Naive thymus-derived CD8-positive, alpha-beta T cell (primary cell): Measurements from ENCODE around the gene RAC3. TPM values are rescaled to one million over a fixed set of nuclear protein-coding genes. Genes with fewer than 3 reads are reported as not detected.
A peak's percentile ranks its signal among the peaks of the same experiment; 100 is the strongest.

Experiments
- ATAC-seq, 2 donors: fragments of 150-1000 bp; cut with Tn5 transposase in 1 of 2; sonication (Bioruptor Pico), chemical (Tn5 transposase) in 1 of 2; 1 replicate in 1 of 2; 2 replicates in 1 of 2; pipeline ENCODE4 v1.10.0; 2021; ENCODE audit warnings: mild to moderate bottlenecking in 2 of 2, moderate library complexity in 2 of 2
- POLR2A ChIA-PET: fragments of 350-600 bp; sonication (Branson Sonifier 250); formaldehyde crosslinking; loops from one replicate; lab custom pipeline; 2021; ENCODE audit warnings: antibody characterized with exemption; lab: Charles Lee
- DNase-seq, 10 donors: peaks; one replicate each; pipeline versions ENCODE4 v3.0.0 to v3.0.0-alpha.2; 2020 to 2022
- H3K27ac Mint-ChIP-seq, 10 donors: one replicate each; pipeline ENCODE4 v1.8.0; 2020 to 2022; ENCODE audit warnings: mild to moderate bottlenecking in 10 of 10, mixed read lengths in 10 of 10, moderate library complexity in 4 of 10, inconsistent platforms in 1 of 10
- H3K27me3 Mint-ChIP-seq, 5 donors: one replicate each; pipeline ENCODE4 v1.8.0; 2021 to 2022; ENCODE audit warnings: mixed read lengths in 5 of 5
- H3K36me3 Mint-ChIP-seq, 3 donors: one replicate each; pipeline ENCODE4 v1.8.0; 2020 to 2022; ENCODE audit warnings: mixed read lengths in 3 of 3, mild to moderate bottlenecking in 2 of 3, inconsistent platforms in 1 of 3
- H3K4me1 Mint-ChIP-seq, 4 donors: one replicate each; pipeline ENCODE4 v1.8.0; 2021 to 2022; ENCODE audit warnings: mixed read lengths in 4 of 4
- H3K4me3 Mint-ChIP-seq, 10 donors: one replicate each; pipeline ENCODE4 v1.8.0; 2020 to 2022; ENCODE audit warnings: mild to moderate bottlenecking in 10 of 10, mixed read lengths in 10 of 10, moderate library complexity in 6 of 10, inconsistent platforms in 1 of 10
- H3K9me3 Mint-ChIP-seq, 9 donors: one replicate each; pipeline ENCODE4 v1.8.0; 2020 to 2022; ENCODE audit warnings: mixed read lengths in 9 of 9, mild to moderate bottlenecking in 3 of 9, inconsistent platforms in 1 of 9, moderate library complexity in 1 of 9
- polyA plus RNA-seq, 3 donors: library from polyadenylated mRNA; unstranded; fragments of 300-500 nt; fragmentation: Illumina TruSeq; gene quantifications; one replicate each; pipeline ENCODE4 v1.2.3, GENCODE V29; 2021
- total RNA-seq, 8 experiments: library from RNA in 2 of 8; stranded (reverse) in 2 of 8; gene quantifications; one replicate each; pipeline ENCODE4 v1.2.3 and lab custom pipeline; 2021 to 2026

Gene RAC3
- total and polyA plus RNA-seq, 5 experiments from 2014 or later: 1.4 to 1.5 TPM; not detected in 3

GRCh38 chr17:82024859-82025258 is 6.6 kb upstream of the RAC3 start:
- Mint-ChIP-seq H3K36me3 (no peaks in the 10 kb centered on the region), H3K4me1 (peaks cover 14 to 36% (median 29%) of the 10 kb centered on the region in 4 donors), H3K4me3 (peak overlapping the region in 1 of 10 donors; percentile 4), H3K9me3 (no peaks in the 10 kb centered on the region), H3K27me3 (no peaks in the 10 kb centered on the region), H3K27ac (no peak overlapping the region)
- ATAC-seq (no peak), DNase-seq (no peak)
- POLR2A ChIA-PET: interaction anchor here (3.0 to 6.0 kb wide), 2 partner anchors 13 to 102 kb away, joined by 13 to 22 read pairs; partner anchors contain the start of gene DCXR

- no peaks in the 10 kb centered on the region for H3K27me3 Mint-ChIP-seq
- DNase-seq (no peak), ATAC-seq (no peak)
- H3K36me3 Mint-ChIP-seq: no peaks in the 10 kb centered on the region
- no peaks in the 10 kb centered on the region for H3K9me3 Mint-ChIP-seq
- peaks cover 15 to 33% (median 30%) of the 10 kb centered on the region in 4 donors for H3K4me1 Mint-ChIP-seq
- peak overlapping the region in 3 of 10 donors; percentile 27 to 65 (median 57) for H3K4me3 Mint-ChIP-seq
- H3K27ac Mint-ChIP-seq: peak overlapping the region in 1 of 10 donors; percentile 20
- POLR2A ChIA-PET: interaction anchor here (1.2 to 6.0 kb wide), 2 partner anchors 12 to 66 kb away, joined by 3 to 22 read pairs; partner anchors contain the start of gene DCXR
Observed at GRCh38 chr17:82025401-82026107, 5.9 kb upstream of the RAC3 start.

- Mint-ChIP-seq H3K4me3 (peak overlapping the region in 1 of 10 donors; percentile 6), H3K9me3 (no peaks in the 10 kb centered on the region), H3K4me1 (peaks cover 10 to 20% (median 15%) of the 10 kb centered on the region in 4 donors), H3K27ac (no peak overlapping the region), H3K27me3 (no peaks in the 10 kb centered on the region), H3K36me3 (no peaks in the 10 kb centered on the region)
- DNase-seq (no peak), ATAC-seq (no peak)
- POLR2A ChIA-PET: interaction anchor here (0.7 to 1.3 kb wide), 2 partner anchors 60 to 127 kb away, joined by 3 to 4 read pairs; no protein-coding TSS in a partner anchor
Observed at GRCh38 chr17:82028246-82028645, 3.2 kb upstream of the RAC3 start.

- ATAC-seq (no peak), DNase-seq (no peak)
- H3K27me3 Mint-ChIP-seq: no peaks in the 10 kb centered on the region
- no peaks in the 10 kb centered on the region for H3K36me3 Mint-ChIP-seq
- H3K4me3 Mint-ChIP-seq: peak overlapping the region in 3 of 10 donors; percentile 10 to 77 (median 59)
- no peak overlapping the region for H3K27ac Mint-ChIP-seq
- POLR2A ChIA-PET: interaction anchor here (1.3 kb wide), 1 partner anchor 61 kb away, joined by 4 read pairs; no protein-coding TSS in a partner anchor
- peaks cover 9 to 15% (median 11%) of the 10 kb centered on the region in 4 donors for H3K4me1 Mint-ChIP-seq
- H3K9me3 Mint-ChIP-seq: no peaks in the 10 kb centered on the region
Observed at GRCh38 chr17:82028966-82029365, 2.5 kb upstream of the RAC3 start.

- no peak for DNase-seq
- no peak for ATAC-seq
- Mint-ChIP-seq H3K9me3 (no peaks in the 10 kb centered on the region), H3K27me3 (no peaks in the 10 kb centered on the region), H3K4me3 (peak overlapping the region in 9 of 10 donors; percentile 10 to 77 (median 59)), H3K27ac (peak overlapping the region in 1 of 10 donors; percentile 36), H3K36me3 (no peaks in the 10 kb centered on the region), H3K4me1 (peaks cover 9 to 13% (median 10%) of the 10 kb centered on the region in 4 donors)
- POLR2A ChIA-PET: interaction anchor here (1.2 kb wide), 1 partner anchor 125 kb away, joined by 3 read pairs; no protein-coding TSS in a partner anchor
Observed at GRCh38 chr17:82029391-82029790, 2.1 kb upstream of the RAC3 start.

- Mint-ChIP-seq H3K27ac (no peak overlapping the region), H3K36me3 (peaks cover 0 to under 1% (median 0%) of the 10 kb centered on the region in 3 donors), H3K4me1 (peaks cover 10 to 13% (median 11%) of the 10 kb centered on the region in 4 donors), H3K27me3 (no peaks in the 10 kb centered on the region), H3K4me3 (peak overlapping the region in 3 of 10 donors; percentile 47 to 88 (median 59)), H3K9me3 (no peaks in the 10 kb centered on the region)
- ATAC-seq (peak in 1 of 2 donors; percentile 2), DNase-seq (peak in 1 of 10 donors; percentile 33)
- POLR2A ChIA-PET: interaction anchor here (0.5 to 2.0 kb wide), 15 partner anchors 13 to 581 kb away, joined by 3 to 9 read pairs (median 3); partner anchors contain the start of genes CD7, DUS1L and FASN
Observed at GRCh38 chr17:82029990-82030469, 1.4 kb upstream of the RAC3 start.

- Mint-ChIP-seq H3K4me3 (peak overlapping the region; percentile 74 to 94 (median 84)), H3K9me3 (no peaks in the 10 kb centered on the region), H3K4me1 (peaks cover 10 to 19% (median 17%) of the 10 kb centered on the region in 4 donors), H3K27ac (peak overlapping the region in 3 of 10 donors; percentile 28 to 77 (median 49)), H3K27me3 (no peaks in the 10 kb centered on the region), H3K36me3 (peaks cover 0 to 4% (median 3%) of the 10 kb centered on the region in 3 donors)
- POLR2A ChIA-PET: interaction anchor here (0.5 to 2.0 kb wide), 16 partner anchors 12 to 580 kb away, joined by 3 to 9 read pairs (median 3); partner anchors contain the start of genes CD7, DUS1L and FASN
- DNase-seq (peak; percentile 65 to 87 (median 80)), ATAC-seq (peak; percentile 80 to 85)
Observed at GRCh38 chr17:82030470-82031302, 792 bp upstream of the RAC3 start.

- peaks cover 0 to 4% (median 3%) of the 10 kb centered on the region in 3 donors for H3K36me3 Mint-ChIP-seq
- H3K9me3 Mint-ChIP-seq: no peaks in the 10 kb centered on the region
- no peak overlapping the region for H3K27ac Mint-ChIP-seq
- peak overlapping the region in 8 of 10 donors; percentile 36 to 74 (median 56) for H3K4me3 Mint-ChIP-seq
- peaks cover 7 to 26% (median 24%) of the 10 kb centered on the region in 4 donors for H3K4me1 Mint-ChIP-seq
- ATAC-seq (peak; percentile 15 to 41), DNase-seq (peak in 2 of 10 donors; percentile 30 to 37)
- no peaks in the 10 kb centered on the region for H3K27me3 Mint-ChIP-seq
- POLR2A ChIA-PET: interaction anchor here (1.5 kb wide), 1 partner anchor 65 kb away, joined by 4 read pairs; no protein-coding TSS in a partner anchor
Observed at GRCh38 chr17:82031885-82032627, 578 bp downstream of the RAC3 start.

- no peaks in the 10 kb centered on the region for H3K9me3 Mint-ChIP-seq
- no peaks in the 10 kb centered on the region for H3K27me3 Mint-ChIP-seq
- no peak for DNase-seq
- H3K27ac Mint-ChIP-seq: no peak overlapping the region
- H3K4me3 Mint-ChIP-seq: peak overlapping the region in 3 of 10 donors; percentile 65 to 67 (median 65)
- ATAC-seq: no peak
- POLR2A ChIA-PET: interaction anchor here (1.5 kb wide), 1 partner anchor 66 kb away, joined by 4 read pairs; no protein-coding TSS in a partner anchor
- H3K4me1 Mint-ChIP-seq: peaks cover 12 to 36% (median 31%) of the 10 kb centered on the region in 4 donors
- peaks cover 0 to 4% (median 3%) of the 10 kb centered on the region in 3 donors for H3K36me3 Mint-ChIP-seq
Observed at GRCh38 chr17:82033359-82034085, 2.0 kb downstream of the RAC3 start.

- POLR2A ChIA-PET: interaction anchor here (1.1 to 1.2 kb wide), 2 partner anchors 16 to 17 kb away, joined by 3 to 4 read pairs; partner anchors contain the start of genes GPS1 and RFNG
- H3K4me3 Mint-ChIP-seq: peak overlapping the region in 6 of 10 donors; percentile 10 to 82 (median 54)
Observed at GRCh38 chr17:82034371-82035011, 3.0 kb downstream of the RAC3 start.

More at GRCh38 chr17:82034371-82035011, 3.0 kb downstream of the RAC3 start:
- DNase-seq (no peak), ATAC-seq (no peak)
- peaks cover 0 to 4% (median 3%) of the 10 kb centered on the region in 3 donors for H3K36me3 Mint-ChIP-seq
- peaks cover 16 to 41% (median 34%) of the 10 kb centered on the region in 4 donors for H3K4me1 Mint-ChIP-seq
- no peaks in the 10 kb centered on the region for H3K9me3 Mint-ChIP-seq
- H3K27me3 Mint-ChIP-seq: no peaks in the 10 kb centered on the region
- H3K27ac Mint-ChIP-seq: no peak overlapping the region
